ENCODE measurements around the gene PSMC1. TPM values are rescaled to one million over a fixed set of nuclear protein-coding genes. Genes with fewer than 3 reads are reported as not detected.

The PSMC1 gene
- polyA plus RNA-seq, 2 of the 4 experiments (the other 2 are of a cell fraction): 328 to 336 TPM

DNA sequence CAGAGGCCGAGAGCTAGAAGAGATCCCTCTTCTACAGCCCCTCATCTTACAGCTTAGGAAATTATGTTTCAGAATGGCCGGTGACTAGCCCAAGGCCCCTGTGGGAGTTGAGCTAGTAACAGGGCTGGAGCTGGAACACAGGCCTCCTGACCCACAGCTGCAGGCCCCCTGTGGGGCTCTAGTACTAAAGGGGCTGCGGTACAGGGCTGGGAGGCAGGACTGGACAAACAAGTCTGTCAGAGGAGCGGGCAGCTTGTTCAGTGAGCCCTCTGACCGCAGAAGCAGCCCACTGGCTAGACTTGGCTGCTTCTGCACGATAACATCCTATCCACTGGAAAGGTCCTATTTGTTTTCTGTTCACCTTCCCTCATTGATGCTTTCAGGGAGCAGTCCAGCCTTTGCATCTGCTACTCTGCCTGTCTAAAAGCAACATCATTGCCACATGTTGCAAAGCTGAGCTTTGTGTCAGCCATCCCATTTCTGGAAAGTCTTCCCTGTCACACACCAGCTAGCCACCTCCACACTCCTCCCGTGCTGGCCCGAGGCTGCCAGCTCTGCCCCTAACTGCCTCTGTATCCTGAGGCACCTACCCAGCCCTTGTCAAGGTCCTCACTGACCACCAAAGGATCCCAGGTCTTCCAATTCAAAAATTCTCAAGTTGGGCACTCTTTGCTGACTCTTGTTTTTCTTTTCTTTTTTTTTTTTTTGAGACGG is 10.2 kb downstream of the PSMC1 start:
- Histone ChIP-seq H3K4me2 (no peak overlapping the region), H3K4me3 (no peak overlapping the region), H3K4me1 (no peaks in the 10 kb centered on the region), H3K27ac (no peak overlapping the region), H3K9me3 (no peaks in the 10 kb centered on the region)
- FAIRE-seq (no peak), ATAC-seq (peak; percentile 30 to 32; a peak in 3 of 6 replicates), DNase-seq (ENCODE audit: low read depth in 1 of 2, low spot score in 1 of 2) (no peak)
- ChIA-PET CTCF (interaction anchor here (0.8 to 2.0 kb wide), 6 partner anchors 12 to 492 kb away, joined by 3 to 5 read pairs (median 3); no protein-coding TSS in a partner anchor), POLR2A (interaction anchor here (0.6 to 1.0 kb wide), 3 partner anchors 10 to 1490 kb away, joined by 3 to 4 read pairs (median 4); partner anchors contain the start of genes PSMC1 and TDP1)
- WGBS (ENCODE audit: missing lambda C conversion rate): 91% methylated on average over 8 of the region's 9 CpGs
- TF ChIP-seq HOXA7 (CRISPR knock-in tag; IDR thresholded peaks at IDR 0.05): no peak
- TF ChIP-seq NR3C1 (IDR thresholded peaks at IDR 0.05): no peak
- TF ChIP-seq POLR2AphosphoS2 (conservative IDR thresholded peaks at IDR 0.05; ENCODE audit: low read length): no peak
- TF ChIP-seq, protein P1, sequence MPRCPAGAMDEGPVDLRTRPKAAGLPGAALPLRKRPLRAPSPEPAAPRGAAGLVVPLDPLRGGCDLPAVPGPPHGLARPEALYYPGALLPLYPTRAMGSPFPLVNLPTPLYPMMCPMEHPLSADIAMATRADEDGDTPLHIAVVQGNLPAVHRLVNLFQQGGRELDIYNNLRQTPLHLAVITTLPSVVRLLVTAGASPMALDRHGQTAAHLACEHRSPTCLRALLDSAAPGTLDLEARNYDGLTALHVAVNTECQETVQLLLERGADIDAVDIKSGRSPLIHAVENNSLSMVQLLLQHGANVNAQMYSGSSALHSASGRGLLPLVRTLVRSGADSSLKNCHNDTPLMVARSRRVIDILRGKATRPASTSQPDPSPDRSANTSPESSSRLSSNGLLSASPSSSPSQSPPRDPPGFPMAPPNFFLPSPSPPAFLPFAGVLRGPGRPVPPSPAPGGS (IDR thresholded peaks at IDR 0.05): no peak
- TF ChIP-seq CBX8 (IDR thresholded peaks at IDR 0.05): no peak
- no peak for TF ChIP-seq PHF8 (IDR thresholded peaks at IDR 0.05; ENCODE audit: borderline replicate concordance, low read depth)
- no peak for TF ChIP-seq CHD4 (IDR thresholded peaks at IDR 0.05; ENCODE audit: borderline replicate concordance)
- TF ChIP-seq, protein P2, sequence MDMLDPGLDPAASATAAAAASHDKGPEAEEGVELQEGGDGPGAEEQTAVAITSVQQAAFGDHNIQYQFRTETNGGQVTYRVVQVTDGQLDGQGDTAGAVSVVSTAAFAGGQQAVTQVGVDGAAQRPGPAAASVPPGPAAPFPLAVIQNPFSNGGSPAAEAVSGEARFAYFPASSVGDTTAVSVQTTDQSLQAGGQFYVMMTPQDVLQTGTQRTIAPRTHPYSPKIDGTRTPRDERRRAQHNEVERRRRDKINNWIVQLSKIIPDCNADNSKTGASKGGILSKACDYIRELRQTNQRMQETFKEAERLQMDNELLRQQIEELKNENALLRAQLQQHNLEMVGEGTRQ (IDR thresholded peaks at IDR 0.05): no peak
- TF ChIP-seq, protein P3, sequence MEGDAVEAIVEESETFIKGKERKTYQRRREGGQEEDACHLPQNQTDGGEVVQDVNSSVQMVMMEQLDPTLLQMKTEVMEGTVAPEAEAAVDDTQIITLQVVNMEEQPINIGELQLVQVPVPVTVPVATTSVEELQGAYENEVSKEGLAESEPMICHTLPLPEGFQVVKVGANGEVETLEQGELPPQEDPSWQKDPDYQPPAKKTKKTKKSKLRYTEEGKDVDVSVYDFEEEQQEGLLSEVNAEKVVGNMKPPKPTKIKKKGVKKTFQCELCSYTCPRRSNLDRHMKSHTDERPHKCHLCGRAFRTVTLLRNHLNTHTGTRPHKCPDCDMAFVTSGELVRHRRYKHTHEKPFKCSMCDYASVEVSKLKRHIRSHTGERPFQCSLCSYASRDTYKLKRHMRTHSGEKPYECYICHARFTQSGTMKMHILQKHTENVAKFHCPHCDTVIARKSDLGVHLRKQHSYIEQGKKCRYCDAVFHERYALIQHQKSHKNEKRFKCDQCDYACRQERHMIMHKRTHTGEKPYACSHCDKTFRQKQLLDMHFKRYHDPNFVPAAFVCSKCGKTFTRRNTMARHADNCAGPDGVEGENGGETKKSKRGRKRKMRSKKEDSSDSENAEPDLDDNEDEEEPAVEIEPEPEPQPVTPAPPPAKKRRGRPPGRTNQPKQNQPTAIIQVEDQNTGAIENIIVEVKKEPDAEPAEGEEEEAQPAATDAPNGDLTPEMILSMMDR (IDR thresholded peaks at IDR 0.05): no peak
- TF ChIP-seq, protein P4, sequence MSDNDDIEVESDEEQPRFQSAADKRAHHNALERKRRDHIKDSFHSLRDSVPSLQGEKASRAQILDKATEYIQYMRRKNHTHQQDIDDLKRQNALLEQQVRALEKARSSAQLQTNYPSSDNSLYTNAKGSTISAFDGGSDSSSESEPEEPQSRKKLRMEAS (IDR thresholded peaks at IDR 0.05): no peak
- TF ChIP-seq HEYL (CRISPR knock-in tag; IDR thresholded peaks at IDR 0.05): no peak
- TF ChIP-seq KDM5A (IDR thresholded peaks at IDR 0.05): no peak

DNA sequence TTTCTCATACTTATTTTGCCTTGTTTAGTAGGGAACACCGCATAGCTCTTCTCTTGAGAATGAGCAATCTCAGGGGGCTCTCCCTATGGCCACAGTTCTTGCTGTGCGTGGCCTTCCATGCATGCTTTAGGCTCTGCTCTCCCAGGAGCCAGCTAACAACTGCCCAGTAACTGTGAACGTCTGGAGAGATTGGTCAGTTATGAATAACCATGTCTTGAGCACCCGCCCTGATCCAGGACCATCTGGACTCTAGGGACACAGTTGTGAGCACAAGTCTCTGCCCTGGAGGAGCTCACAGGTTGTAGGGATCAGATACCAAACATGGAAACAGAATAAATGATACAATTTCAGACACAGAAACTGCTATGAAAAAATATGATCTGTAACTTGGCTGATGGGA is 12.1 kb downstream of the PSMC1 start:
- no peak for FAIRE-seq
- POLR2A ChIA-PET: no interaction called here
- Histone ChIP-seq H3K4me3 (no peak overlapping the region), H3K4me2 (no peak overlapping the region), H3K9me3 (no peaks in the 10 kb centered on the region), H3K4me1 (no peaks in the 10 kb centered on the region), H3K27ac (no peak overlapping the region)
- TF ChIP-seq RNF2 (IDR thresholded peaks at IDR 0.05; ENCODE audit: borderline replicate concordance, low read depth): no peak
- TF ChIP-seq, protein P1 (IDR thresholded peaks at IDR 0.05): no peak
- TF ChIP-seq, protein P5, sequence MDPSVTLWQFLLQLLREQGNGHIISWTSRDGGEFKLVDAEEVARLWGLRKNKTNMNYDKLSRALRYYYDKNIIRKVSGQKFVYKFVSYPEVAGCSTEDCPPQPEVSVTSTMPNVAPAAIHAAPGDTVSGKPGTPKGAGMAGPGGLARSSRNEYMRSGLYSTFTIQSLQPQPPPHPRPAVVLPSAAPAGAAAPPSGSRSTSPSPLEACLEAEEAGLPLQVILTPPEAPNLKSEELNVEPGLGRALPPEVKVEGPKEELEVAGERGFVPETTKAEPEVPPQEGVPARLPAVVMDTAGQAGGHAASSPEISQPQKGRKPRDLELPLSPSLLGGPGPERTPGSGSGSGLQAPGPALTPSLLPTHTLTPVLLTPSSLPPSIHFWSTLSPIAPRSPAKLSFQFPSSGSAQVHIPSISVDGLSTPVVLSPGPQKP (IDR thresholded peaks at IDR 0.05; ENCODE audit: low read depth, low read length): no peak
- TF ChIP-seq, protein P6, sequence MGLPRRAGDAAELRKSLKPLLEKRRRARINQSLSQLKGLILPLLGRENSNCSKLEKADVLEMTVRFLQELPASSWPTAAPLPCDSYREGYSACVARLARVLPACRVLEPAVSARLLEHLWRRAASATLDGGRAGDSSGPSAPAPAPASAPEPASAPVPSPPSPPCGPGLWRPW (IDR thresholded peaks at IDR 0.05): no peak
- no peak for TF ChIP-seq TP53 (CRISPR knock-in tag; IDR thresholded peaks at IDR 0.05)
- no peak for TF ChIP-seq NPAS2 (CRISPR knock-in tag; IDR thresholded peaks at IDR 0.05; ENCODE audit: borderline replicate concordance)
- TF ChIP-seq, protein P7, sequence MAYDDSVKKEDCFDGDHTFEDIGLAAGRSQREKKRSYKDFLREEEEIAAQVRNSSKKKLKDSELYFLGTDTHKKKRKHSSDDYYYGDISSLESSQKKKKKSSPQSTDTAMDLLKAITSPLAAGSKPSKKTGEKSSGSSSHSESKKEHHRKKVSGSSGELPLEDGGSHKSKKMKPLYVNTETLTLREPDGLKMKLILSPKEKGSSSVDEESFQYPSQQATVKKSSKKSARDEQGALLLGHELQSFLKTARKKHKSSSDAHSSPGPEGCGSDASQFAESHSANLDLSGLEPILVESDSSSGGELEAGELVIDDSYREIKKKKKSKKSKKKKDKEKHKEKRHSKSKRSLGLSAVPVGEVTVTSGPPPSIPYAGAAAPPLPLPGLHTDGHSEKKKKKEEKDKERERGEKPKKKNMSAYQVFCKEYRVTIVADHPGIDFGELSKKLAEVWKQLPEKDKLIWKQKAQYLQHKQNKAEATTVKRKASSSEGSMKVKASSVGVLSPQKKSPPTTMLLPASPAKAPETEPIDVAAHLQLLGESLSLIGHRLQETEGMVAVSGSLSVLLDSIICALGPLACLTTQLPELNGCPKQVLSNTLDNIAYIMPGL (CRISPR knock-in tag; IDR thresholded peaks at IDR 0.05; ENCODE audit: borderline replicate concordance): no peak
- TF ChIP-seq, protein P2 (IDR thresholded peaks at IDR 0.05): no peak
- DNase-seq (ENCODE audit: low read depth in 1 of 2, low spot score in 1 of 2): no peak
- no peak; a peak in 1 of 6 replicates for ATAC-seq
- WGBS (ENCODE audit: missing lambda C conversion rate): 90% methylated on average over 4 of the region's 4 CpGs
- CTCF ChIA-PET: interaction anchor here (0.9 to 2.0 kb wide), 2 partner anchors 21 to 33 kb away, joined by 3 to 5 read pairs; no protein-coding TSS in a partner anchor
